Sigmoid colon (tissue), 7 donors: ENCODE results near the gene CARD8. TPM values are rescaled to one million over a fixed set of nuclear protein-coding genes. Genes with fewer than 3 reads are reported as not detected.
"Not testable (repeated sequence)": the region's sequence is repeated elsewhere in the genome, so short reads cannot be mapped to it uniquely, and the experiment has no call there.

Experiments
- DNase-seq: peaks from one replicate; pipeline ENCODE4 v3.0.0-alpha.2; 2019
- H3K27ac ChIP-seq, 4 donors: fragments of 200-600 bp; sonication (generic); one replicate each; pipeline ENCODE4 v1.5.1; 2016 to 2019; ENCODE audit warnings: mild to moderate bottlenecking in 1 of 4
- H3K27me3 ChIP-seq, 3 donors: fragments of 200-600 bp; sonication (generic); one replicate each; pipeline ENCODE4 v1.5.1; 2019; ENCODE audit warnings: mild to moderate bottlenecking in 1 of 3
- H3K36me3 ChIP-seq, 4 donors: fragments of 200-600 bp; sonication (generic); one replicate each; pipeline ENCODE4 v1.5.1; 2016 to 2019
- H3K4me1 ChIP-seq, 4 donors: fragments of 200-600 bp; sonication (generic); one replicate each; pipeline ENCODE4 v1.5.1; 2017 to 2019
- H3K4me3 ChIP-seq, 4 donors: fragments of 200-600 bp; sonication (generic); one replicate each; pipeline ENCODE4 v1.5.1; 2017 to 2019; ENCODE audit warnings: mild to moderate bottlenecking in 2 of 4, moderate library complexity in 1 of 4
- H3K9me3 ChIP-seq, 4 donors: fragments of 200-600 bp in 3 of 4; sonication (generic) in 3 of 4; one replicate each; pipeline versions ENCODE4 v1.5.1 to v1.6.1; 2013 to 2019
- CTCF ChIP-seq, 4 experiments: fragments of 450-650 bp in 3 of 4; fragments of 200-600 bp in 1 of 4; IDR thresholded peaks; one replicate each; pipeline ENCODE4 v1.5.1; 2016 to 2019; ENCODE audit warnings: antibody characterized with exemption in 4 of 4, mild to moderate bottlenecking in 3 of 4, moderate library complexity in 2 of 4
- EP300 ChIP-seq, 4 donors: sonication (generic); formaldehyde crosslinking; IDR thresholded peaks; one replicate each; pipeline ENCODE4 v1.6.1; 2017; ENCODE audit warnings: antibody characterized with exemption in 4 of 4
- POLR2A ChIP-seq, 2 donors: fragments of 450-650 bp; IDR thresholded peaks; one replicate each; pipeline ENCODE4 v1.6.1; 2016; ENCODE audit warnings: antibody characterized with exemption in 2 of 2, mild to moderate bottlenecking in 2 of 2, moderate library complexity in 2 of 2
- POLR2AphosphoS5 ChIP-seq, 4 donors: sonication (generic); formaldehyde crosslinking; IDR thresholded peaks; one replicate each; pipeline ENCODE4 v1.6.1; 2017; ENCODE audit warnings: antibody characterized with exemption in 4 of 4
- WGBS, 2 donors: extraction: QIAGEN DNeasy Blood & Tissue Kit; methylation state at CpG; one replicate each; pipeline ENCODE4 v1.1.7; 2013; 5-methylcytosine and 5-hydroxymethylcytosine counted together
- intact Hi-C: fragments of 100-400 bp; cut with DNase I; formaldehyde crosslinking; loops from one replicate; pipeline ENCODE4 v1.15.1; 2023
- polyA plus RNA-seq, 3 donors: library from polyadenylated mRNA; stranded (reverse); fragments of 200-250 nt; gene quantifications; one replicate each; pipeline ENCODE4 v1.2.3, GENCODE V29; 2013
- total RNA-seq, 4 donors: library from RNA; depleted of rRNA; stranded (reverse); fragments of >200 nt; gene quantifications; one replicate each; pipeline ENCODE4 v1.1.0, GENCODE V29; 2016
- donor health status: healthy with polysubstance abuse.
- donor health status: Bipolar disorder and iron deficiency.
- donor health status: healthy.

CARD8 gene
- total and polyA plus RNA-seq, 7 donors = 6.0 to 37.7 (median 22.3) TPM

- Histone ChIP-seq H3K9me3 (no peaks in the 10 kb centered on the region), H3K4me3 (no peak overlapping the region), H3K27me3 (no peaks in the 10 kb centered on the region), H3K36me3 (peaks cover 0 to 72% (median 25%) of the 10 kb centered on the region in 4 donors), H3K27ac (no peak overlapping the region), H3K4me1 (no peaks in the 10 kb centered on the region)
- TF ChIP-seq EP300 (IDR thresholded peaks at IDR 0.05) = no peak
- TF ChIP-seq POLR2AphosphoS5 (IDR thresholded peaks at IDR 0.05) = no peak
- no peak for TF ChIP-seq POLR2A (IDR thresholded peaks at IDR 0.05)
- TF ChIP-seq CTCF (IDR thresholded peaks at IDR 0.05) = no peak
- 89 to 93% methylated on average over 19 of the region's 19 CpGs for WGBS, 2 donors
- no peak for DNase-seq
- intact Hi-C loops = no loop called here
These were observed 25.1 kb downstream of the CARD8 start for GRCh38 chr19:48230555-48231129.

GRCh38 chr19:48221628-48222027 is 34.1 kb downstream of the CARD8 start:
- DNase-seq = no peak
- intact Hi-C loops = no loop called here
- Histone ChIP-seq H3K36me3 (peaks cover 0 to 27% (median 0%) of the 10 kb centered on the region in 4 donors), H3K4me1 (no peaks in the 10 kb centered on the region), H3K27me3 (no peaks in the 10 kb centered on the region), H3K27ac (no peak overlapping the region), H3K9me3 (no peaks in the 10 kb centered on the region), H3K4me3 (no peak overlapping the region)
- TF ChIP-seq EP300 (IDR thresholded peaks at IDR 0.05) = no peak
- no peak for TF ChIP-seq CTCF (IDR thresholded peaks at IDR 0.05)
- no peak for TF ChIP-seq POLR2AphosphoS5 (IDR thresholded peaks at IDR 0.05)
- TF ChIP-seq POLR2A (IDR thresholded peaks at IDR 0.05) = no peak
- 97% methylated on average over 5 of the region's 5 CpGs for WGBS, 2 donors

- H3K4me1 ChIP-seq, H3K27me3 ChIP-seq, DNase-seq, H3K27ac ChIP-seq, H3K4me3 ChIP-seq, intact Hi-C loops, H3K9me3 ChIP-seq: not testable (repeated sequence)
- H3K36me3 ChIP-seq = peaks cover 0 to 27% (median 0%) of the 10 kb centered on the region in 4 donors
- 95 to 98% methylated on average over 3 of the region's 3 CpGs for WGBS, 2 donors
These were observed 34.9 kb downstream of the CARD8 start for GRCh38 chr19:48220784-48221183.

- TF ChIP-seq CTCF (IDR thresholded peaks at IDR 0.05) = no peak
- no peak for TF ChIP-seq POLR2AphosphoS5 (IDR thresholded peaks at IDR 0.05)
- TF ChIP-seq EP300 (IDR thresholded peaks at IDR 0.05) = no peak
- TF ChIP-seq POLR2A (IDR thresholded peaks at IDR 0.05) = no peak
- Histone ChIP-seq H3K27ac (no peak overlapping the region), H3K27me3 (no peaks in the 10 kb centered on the region), H3K36me3 (peaks cover 0 to 33% (median 0%) of the 10 kb centered on the region in 4 donors), H3K4me3 (no peak overlapping the region), H3K4me1 (no peaks in the 10 kb centered on the region), H3K9me3 (no peaks in the 10 kb centered on the region)
- DNase-seq = no peak
- WGBS, 2 donors = 89 to 95% methylated on average over 6 of the region's 6 CpGs
- intact Hi-C loops = no loop called here
These were observed 36.7 kb downstream of the CARD8 start for GRCh38 chr19:48218997-48219396.

- TF ChIP-seq POLR2AphosphoS5 (IDR thresholded peaks at IDR 0.05) (no peak), POLR2A (IDR thresholded peaks at IDR 0.05) (no peak), CTCF (IDR thresholded peaks at IDR 0.05) (no peak), EP300 (IDR thresholded peaks at IDR 0.05) (no peak)
- WGBS, 2 donors = 88 to 95% methylated on average over 14 of the region's 14 CpGs
- no peak for DNase-seq
- H3K4me3 ChIP-seq = no peak overlapping the region
- no peak overlapping the region for H3K27ac ChIP-seq
- intact Hi-C loops = no loop called here
- no peaks in the 10 kb centered on the region for H3K4me1 ChIP-seq
- no peaks in the 10 kb centered on the region for H3K27me3 ChIP-seq
- H3K9me3 ChIP-seq = no peaks in the 10 kb centered on the region
- H3K36me3 ChIP-seq = peaks cover 0 to 38% (median 0%) of the 10 kb centered on the region in 4 donors
These were observed 38.8 kb downstream of the CARD8 start for GRCh38 chr19:48216933-48217332.
